GM04503 (cell line): ENCODE measurements around the gene UNC45A.
"Not testable (repeated sequence)": the region's sequence is repeated elsewhere in the genome, so short reads cannot be mapped to it uniquely, and the experiment has no call there.

ENCODE experiments used
- DNase-seq: peaks from one replicate; pipeline ENCODE4 v3.0.0-alpha.2; 2012; ENCODE audit warnings: low read depth

The UNC45A gene

GRCh38 chr15:90934949-90935751 lies at the start of gene UNC45A:
UNC45A (plus strand) TSS chr15:90935285; CDS start chr15:90935325, 40 bp downstream.
- DNase-seq, result no peak

DNA sequence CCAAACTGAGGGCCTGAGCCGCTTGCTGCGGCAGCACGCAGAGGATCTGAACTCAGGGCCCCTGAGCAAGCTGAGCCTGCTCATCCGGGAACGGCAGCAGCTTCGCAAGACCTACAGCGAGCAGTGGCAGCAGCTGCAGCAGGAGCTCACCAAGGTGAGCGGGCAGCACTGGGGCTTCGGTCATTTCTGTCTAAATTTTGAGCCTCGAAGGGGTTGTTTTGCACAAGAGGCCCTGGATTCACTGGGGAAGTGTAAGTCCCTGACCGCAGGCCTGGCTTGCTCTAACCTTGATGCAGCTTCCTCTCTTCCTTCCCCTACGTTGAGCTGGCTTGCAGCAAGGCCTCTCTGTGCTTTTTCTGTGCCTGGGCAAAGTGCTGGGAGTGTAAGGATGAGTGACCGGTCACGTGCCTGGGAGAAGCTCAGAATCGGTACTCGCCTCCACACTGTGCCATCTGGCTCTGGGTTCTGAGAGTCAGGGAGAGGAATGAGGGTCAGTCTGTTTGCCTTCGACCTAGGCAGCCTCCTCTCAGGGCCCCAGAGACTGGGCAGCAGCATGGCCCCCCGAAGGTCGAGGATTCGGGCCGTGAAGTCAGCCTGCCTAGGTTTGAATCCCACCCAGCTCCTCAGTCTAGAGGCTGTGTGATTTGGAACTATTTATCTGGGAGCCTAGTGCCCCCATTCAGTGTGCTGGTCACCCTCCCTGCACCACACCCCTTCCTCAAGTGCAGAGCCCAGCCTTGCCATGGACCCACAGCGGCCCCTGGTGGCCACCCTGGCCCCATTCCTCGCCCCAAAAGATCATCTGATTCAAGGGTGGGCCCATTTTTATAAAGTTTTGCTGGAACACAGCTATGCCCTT lies 49.4 kb upstream of the UNC45A start:
- no peak for DNase-seq

- no peak for DNase-seq
These were observed 48.8 kb upstream of the UNC45A start for GRCh38 chr15:90886291-90886614.

DNA sequence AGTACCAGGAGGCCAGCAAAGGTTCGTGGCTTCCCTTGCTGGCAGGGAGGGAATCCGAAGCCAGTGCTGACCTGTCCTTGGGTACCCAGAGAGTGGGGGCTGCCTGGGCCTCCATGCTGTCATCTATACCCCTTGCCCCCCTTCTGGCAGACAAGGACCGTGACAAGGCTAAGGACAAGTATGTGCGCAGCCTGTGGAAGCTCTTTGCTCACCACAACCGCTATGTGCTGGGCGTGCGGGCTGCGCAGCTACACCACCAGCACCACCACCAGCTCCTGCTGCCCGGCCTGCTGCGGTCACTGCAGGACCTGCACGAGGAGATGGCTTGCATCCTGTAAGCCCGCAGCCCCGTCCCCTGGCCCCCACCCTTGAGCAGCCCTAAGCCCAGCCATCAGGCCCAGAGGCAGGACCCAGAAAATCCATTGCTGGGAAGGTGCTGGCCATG lies 48.0 kb upstream of the UNC45A start:
- no peak for DNase-seq

- no peak for DNase-seq
These were observed 45.8 kb upstream of the UNC45A start for GRCh38 chr15:90889313-90889730.

DNA sequence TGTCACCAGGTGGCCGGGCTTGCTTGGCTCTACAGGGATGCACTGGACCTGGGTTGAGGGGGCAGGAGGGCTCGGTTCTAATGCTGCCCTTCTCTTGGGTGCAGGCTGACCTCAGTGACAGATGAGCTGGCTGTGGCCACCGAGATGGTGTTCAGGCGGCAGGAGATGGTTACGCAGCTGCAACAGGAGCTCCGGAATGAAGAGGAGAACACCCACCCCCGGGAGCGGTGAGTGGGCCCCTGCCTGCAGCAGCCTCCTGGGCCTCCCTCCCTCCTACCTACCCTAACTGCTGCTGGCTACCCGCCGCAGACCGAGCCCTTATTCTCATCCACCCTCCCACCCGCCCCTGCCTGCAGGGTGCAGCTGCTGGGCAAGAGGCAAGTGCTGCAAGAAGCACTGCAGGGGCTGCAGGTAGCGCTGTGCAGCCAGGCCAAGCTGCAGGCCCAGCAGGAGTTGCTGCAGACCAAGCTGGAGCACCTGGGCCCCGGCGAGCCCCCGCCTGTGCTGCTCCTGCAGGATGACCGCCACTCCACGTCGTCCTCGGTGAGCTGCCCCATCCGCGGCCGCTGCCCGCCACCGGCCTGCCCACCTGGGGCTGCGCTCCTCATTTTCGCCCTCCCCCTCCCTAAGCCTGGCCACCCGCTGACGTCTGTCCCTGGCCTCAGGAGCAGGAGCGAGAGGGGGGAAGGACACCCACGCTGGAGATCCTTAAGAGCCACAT lies 45.2 kb upstream of the UNC45A start:
- DNase-seq, result no peak

GRCh38 chr15:90890839-90891238 lies 44.2 kb upstream of the UNC45A start:
- DNase-seq, result no peak

- no peak for DNase-seq
These were observed 43.6 kb upstream of the UNC45A start for GRCh38 chr15:90891346-90891949.

GRCh38 chr15:90892023-90892422 lies 43.1 kb upstream of the UNC45A start:
- DNase-seq, result no peak

DNA sequence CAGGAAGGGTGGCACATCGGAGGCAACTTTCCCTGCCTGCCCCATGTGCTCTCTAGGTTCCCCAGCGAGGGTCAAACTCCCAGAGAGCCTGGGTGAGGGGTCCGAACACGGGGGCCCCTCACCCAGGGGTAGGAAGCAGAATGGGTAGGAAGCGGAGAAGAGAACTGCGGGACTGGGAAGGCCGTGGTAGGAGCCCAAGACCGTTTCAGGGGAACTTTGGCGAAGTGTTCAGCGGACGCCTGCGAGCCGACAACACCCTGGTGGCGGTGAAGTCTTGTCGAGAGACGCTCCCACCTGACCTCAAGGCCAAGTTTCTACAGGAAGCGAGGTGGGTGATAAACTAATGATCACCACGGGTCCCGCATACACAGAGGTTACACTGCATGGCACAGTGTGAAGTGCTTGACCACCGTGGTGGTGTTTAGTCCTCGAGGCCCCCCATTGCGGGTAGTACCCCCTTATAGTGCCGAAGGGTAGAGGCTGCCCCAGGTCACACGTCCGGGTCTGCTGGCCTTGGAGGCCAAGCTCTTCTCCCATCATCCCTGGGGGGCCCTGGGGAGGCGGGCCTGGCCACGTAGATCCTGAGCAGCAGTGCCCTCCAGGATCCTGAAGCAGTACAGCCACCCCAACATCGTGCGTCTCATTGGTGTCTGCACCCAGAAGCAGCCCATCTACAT lies 42.4 kb upstream of the UNC45A start:
- no peak for DNase-seq

- no peak for DNase-seq
These were observed 41.7 kb upstream of the UNC45A start for GRCh38 chr15:90893175-90894090.

DNA sequence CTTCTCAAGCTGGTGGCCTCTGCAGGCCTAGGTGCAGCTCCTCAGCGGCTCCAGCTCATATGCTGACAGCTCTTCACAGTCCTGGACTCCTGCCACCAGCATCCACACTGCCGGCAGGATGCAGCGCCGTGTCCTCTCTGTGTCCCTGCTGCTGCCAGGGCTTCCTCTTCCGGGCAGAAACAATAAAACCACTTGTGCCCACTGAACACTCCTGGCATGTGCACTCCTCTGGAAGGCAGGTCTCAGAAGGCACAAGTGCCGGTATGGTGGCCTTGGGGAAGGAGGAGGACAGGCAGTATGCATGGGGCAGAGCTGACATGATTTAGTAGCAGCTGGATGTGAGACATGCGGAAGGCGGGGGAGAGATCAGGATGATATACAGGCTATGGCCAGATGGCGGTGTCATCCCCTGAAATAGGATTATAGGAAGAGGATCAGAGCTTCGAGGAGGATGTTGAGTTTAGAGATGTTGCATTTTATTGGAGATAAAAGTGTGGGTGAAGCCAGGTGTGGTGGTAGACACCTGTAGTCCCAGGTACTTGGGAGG lies 39.4 kb upstream of the UNC45A start:
- no peak for DNase-seq

GRCh38 chr15:90897131-90897655 lies 37.9 kb upstream of the UNC45A start:
- not testable (repeated sequence) for DNase-seq

GRCh38 chr15:90901175-90902039 lies 33.7 kb upstream of the UNC45A start:
- no peak for DNase-seq

GRCh38 chr15:90902040-90902839 lies 32.8 kb upstream of the UNC45A start:
- peak; percentile 39 for DNase-seq

DNA sequence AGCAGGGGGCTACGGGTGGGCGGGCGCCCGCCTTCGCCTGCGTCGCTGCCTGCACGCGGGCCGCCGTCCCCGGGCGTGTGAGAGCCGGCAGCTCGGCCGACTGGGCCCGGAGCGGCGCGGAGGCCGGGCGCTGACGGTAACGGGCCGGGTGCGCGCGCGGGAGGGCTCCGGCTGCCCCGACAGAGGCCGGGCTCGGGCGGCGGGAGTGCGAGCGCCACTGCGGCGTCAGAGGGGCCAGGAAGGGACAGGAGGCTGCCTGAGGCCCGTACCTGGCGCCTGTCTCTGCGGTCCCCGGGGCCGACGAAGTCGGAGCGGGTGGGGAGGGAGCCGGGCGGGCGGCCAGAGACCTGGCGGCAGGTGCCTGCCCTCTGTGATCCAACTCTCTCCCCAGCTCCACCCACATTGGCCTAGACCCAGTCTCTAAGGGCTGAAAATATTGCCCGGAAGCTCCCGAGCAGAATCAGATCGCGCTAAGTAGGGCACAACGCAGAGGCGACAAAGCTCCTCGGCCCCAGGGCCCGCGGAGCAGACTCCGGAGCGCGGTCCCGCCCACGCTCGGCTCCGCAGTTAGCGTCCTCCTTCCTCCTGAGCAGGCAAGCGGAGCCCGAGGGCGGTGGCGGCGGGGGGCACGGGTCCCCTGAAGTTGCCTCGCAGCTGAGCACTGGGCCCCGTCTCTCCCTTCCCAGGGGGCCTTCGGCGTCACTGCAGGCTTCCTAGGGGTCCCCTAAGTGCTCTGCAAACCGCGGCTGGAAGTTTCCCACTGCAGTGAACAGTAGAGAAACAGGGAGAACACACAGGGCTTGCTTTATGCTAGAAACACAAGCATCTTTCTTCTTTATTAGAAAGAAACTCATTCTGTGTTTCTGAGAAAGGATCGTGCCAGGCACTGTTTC lies 32.0 kb upstream of the UNC45A start, which contains the start of gene MAN2A2:
Gene MAN2A2 (plus strand): TSS at position 463 of the 893 bp plus-strand sequence. CDS start 906 bp downstream, outside the sequence.
- DNase-seq, result no peak
